Skeletal muscle satellite cell (primary cell): ENCODE results near the gene ZNF331.
A peak's percentile ranks its signal among the peaks of the same experiment; 100 is the strongest.
"Not testable (repeated sequence)": the region's sequence is repeated elsewhere in the genome, so short reads cannot be mapped to it uniquely, and the experiment has no call there.

Experiments used
- H3K27me3 ChIP-seq: 2 replicates; pipeline ENCODE4 v1.7.0; 2013; ENCODE audit warnings: low read length; ENCODE audit not compliant: control insufficient read depth, insufficient read depth
- H3K36me3 ChIP-seq: 2 replicates; pipeline ENCODE4 v1.7.0; 2013; ENCODE audit warnings: mild to moderate bottlenecking, control low read depth, low read length; ENCODE audit not compliant: insufficient read depth
- H3K4me1 ChIP-seq: 2 replicates; pipeline ENCODE4 v1.7.0; 2013; ENCODE audit warnings: low read length; ENCODE audit not compliant: control insufficient read depth, insufficient read depth
- H3K4me2 ChIP-seq: 2 replicates; pipeline ENCODE4 v1.7.0; 2013; ENCODE audit warnings: mild to moderate bottlenecking, low read length
- H3K4me3 ChIP-seq: 2 replicates; pipeline ENCODE4 v1.7.0; 2013; ENCODE audit warnings: low read length
- H3K9ac ChIP-seq: 2 replicates; pipeline ENCODE4 v1.7.0; 2013; ENCODE audit warnings: mild to moderate bottlenecking, low read depth, low read length, moderate library complexity
- H3K9me3 ChIP-seq: replicated peaks from 2 replicates; pipeline ENCODE4 v1.7.0; 2013; ENCODE audit warnings: mild to moderate bottlenecking, control low read depth, low read length

The ZNF331 gene

GRCh38 chr19:53509845-53510244, 28.1 kb upstream of the ZNF331 start:
- no peak overlapping the region for H3K4me2 ChIP-seq
- H3K4me1 ChIP-seq: no peaks in the 10 kb centered on the region
- no peak overlapping the region for H3K4me3 ChIP-seq
- no peaks in the 10 kb centered on the region for H3K9me3 ChIP-seq
- no peak overlapping the region for H3K9ac ChIP-seq
- no peaks in the 10 kb centered on the region for H3K36me3 ChIP-seq
- no peaks in the 10 kb centered on the region for H3K27me3 ChIP-seq

GRCh38 chr19:53511357-53511756, 26.6 kb upstream of the ZNF331 start:
- Histone ChIP-seq H3K9me3 (no peaks in the 10 kb centered on the region), H3K27me3 (no peaks in the 10 kb centered on the region), H3K4me3 (no peak overlapping the region), H3K36me3 (no peaks in the 10 kb centered on the region), H3K4me2 (no peak overlapping the region), H3K9ac (no peak overlapping the region), H3K4me1 (no peaks in the 10 kb centered on the region)

GRCh38 chr19:53511933-53512374, 26.0 kb upstream of the ZNF331 start:
- no peak overlapping the region for H3K4me2 ChIP-seq
- no peak overlapping the region for H3K9ac ChIP-seq
- no peaks in the 10 kb centered on the region for H3K9me3 ChIP-seq
- H3K4me1 ChIP-seq: no peaks in the 10 kb centered on the region
- no peaks in the 10 kb centered on the region for H3K36me3 ChIP-seq
- H3K27me3 ChIP-seq: no peaks in the 10 kb centered on the region
- no peak overlapping the region for H3K4me3 ChIP-seq

GRCh38 chr19:53515047-53515446, 22.9 kb upstream of the ZNF331 start:
- H3K27me3 ChIP-seq, H3K9ac ChIP-seq, H3K4me1 ChIP-seq, H3K36me3 ChIP-seq, H3K4me3 ChIP-seq, H3K9me3 ChIP-seq, H3K4me2 ChIP-seq: not testable (repeated sequence)

GRCh38 chr19:53517114-53517741, 20.7 kb upstream of the ZNF331 start:
- no peak overlapping the region for H3K9ac ChIP-seq
- H3K4me3 ChIP-seq: no peak overlapping the region
- no peaks in the 10 kb centered on the region for H3K27me3 ChIP-seq
- H3K9me3 ChIP-seq: no peaks in the 10 kb centered on the region
- no peaks in the 10 kb centered on the region for H3K36me3 ChIP-seq
- peaks cover 10% of the 10 kb centered on the region for H3K4me1 ChIP-seq
- H3K4me2 ChIP-seq: no peak overlapping the region

GRCh38 chr19:53518121-53518520, 19.8 kb upstream of the ZNF331 start:
- Histone ChIP-seq H3K9me3 (no peaks in the 10 kb centered on the region), H3K4me3 (no peak overlapping the region)

GRCh38 chr19:53518716-53519115, 19.2 kb upstream of the ZNF331 start:
- Histone ChIP-seq H3K9me3 (no peaks in the 10 kb centered on the region), H3K4me2 (no peak overlapping the region), H3K4me1 (peaks cover 10% of the 10 kb centered on the region), H3K9ac (no peak overlapping the region), H3K27me3 (no peaks in the 10 kb centered on the region), H3K4me3 (no peak overlapping the region), H3K36me3 (no peaks in the 10 kb centered on the region)

More at GRCh38 chr19:53518121-53518520, 19.8 kb upstream of the ZNF331 start:
- peaks cover 10% of the 10 kb centered on the region for H3K4me1 ChIP-seq
- H3K36me3 ChIP-seq: no peaks in the 10 kb centered on the region
- H3K4me2 ChIP-seq: no peak overlapping the region
- no peak overlapping the region for H3K9ac ChIP-seq
- no peaks in the 10 kb centered on the region for H3K27me3 ChIP-seq

GRCh38 chr19:53519446-53519845, 18.5 kb upstream of the ZNF331 start:
- peaks cover 10% of the 10 kb centered on the region for H3K4me1 ChIP-seq
- H3K9ac ChIP-seq: no peak overlapping the region
- H3K4me2 ChIP-seq: no peak overlapping the region
- no peaks in the 10 kb centered on the region for H3K27me3 ChIP-seq
- no peak overlapping the region for H3K4me3 ChIP-seq
- H3K9me3 ChIP-seq: no peaks in the 10 kb centered on the region
- no peaks in the 10 kb centered on the region for H3K36me3 ChIP-seq

GRCh38 chr19:53520163-53520546, 17.8 kb upstream of the ZNF331 start:
- peaks cover 10% of the 10 kb centered on the region for H3K4me1 ChIP-seq
- H3K9me3 ChIP-seq: no peaks in the 10 kb centered on the region
- H3K36me3 ChIP-seq: no peaks in the 10 kb centered on the region
- H3K9ac ChIP-seq: peak overlapping the region; percentile 49
- peak overlapping the region; percentile 80 for H3K4me3 ChIP-seq
- no peaks in the 10 kb centered on the region for H3K27me3 ChIP-seq
- H3K4me2 ChIP-seq: peak overlapping the region; percentile 92

GRCh38 chr19:53520547-53521372, 17.2 kb upstream of the ZNF331 start:
- peaks cover 10% of the 10 kb centered on the region for H3K4me1 ChIP-seq
- H3K36me3 ChIP-seq: no peaks in the 10 kb centered on the region
- no peaks in the 10 kb centered on the region for H3K9me3 ChIP-seq
- peak overlapping the region; percentile 80 for H3K4me3 ChIP-seq
- peak overlapping the region; percentile 92 for H3K4me2 ChIP-seq
- H3K9ac ChIP-seq: peak overlapping the region; percentile 71
- no peaks in the 10 kb centered on the region for H3K27me3 ChIP-seq

- Histone ChIP-seq H3K4me2 (peak overlapping the region; percentile 92), H3K27me3 (no peaks in the 10 kb centered on the region), H3K9me3 (no peaks in the 10 kb centered on the region), H3K4me3 (peak overlapping the region; percentile 80), H3K4me1 (peaks cover 10% of the 10 kb centered on the region), H3K9ac (peak overlapping the region; percentile 71), H3K36me3 (no peaks in the 10 kb centered on the region)
Observed at GRCh38 chr19:53521373-53522202, 16.4 kb upstream of the ZNF331 start.
